Frontal cortex (tissue), 4 donors: ENCODE measurements around the gene CABLES1. TPM values are rescaled to one million over a fixed set of nuclear protein-coding genes. Genes with fewer than 3 reads are reported as not detected.
A peak's percentile ranks its signal among the peaks of the same experiment; 100 is the strongest.
"Not testable (repeated sequence)": the region's sequence is repeated elsewhere in the genome, so short reads cannot be mapped to it uniquely, and the experiment has no call there.

Experiments
- DNase-seq, 2 donors: peaks; one replicate each; pipeline ENCODE4 v3.0.0; 2012; ENCODE audit warnings: low spot score in 2 of 2
- FAIRE-seq: peaks from 2 replicates; lab custom pipeline; 2012; peaks lifted over from hg19 to GRCh38; lab: Jason Lieb, UNC
- total RNA-seq: library from RNA; depleted of rRNA; stranded (reverse); fragments of >200 nt; gene quantifications from one replicate; pipeline ENCODE4 v1.2.3, GENCODE V29; 2014
- donor health status: control.
- donor health status: control.
- donor health status: control.

The CABLES1 gene
- total RNA-seq, 1 donor from 2014 or later = 4.9 TPM

GRCh38 chr18:23107718-23108117, 27.6 kb upstream of the CABLES1 start:
- FAIRE-seq = no peak

GRCh38 chr18:23108496-23108895, 26.8 kb upstream of the CABLES1 start:
- no peak for FAIRE-seq
- no peak for DNase-seq

More at GRCh38 chr18:23107718-23108117, 27.6 kb upstream of the CABLES1 start:
- DNase-seq = no peak

- DNase-seq, FAIRE-seq: not testable (repeated sequence)
Measured at GRCh38 chr18:23109163-23109562, 26.1 kb upstream of the CABLES1 start.

- FAIRE-seq (no peak), DNase-seq (no peak)
Measured at GRCh38 chr18:23113576-23113975, 21.7 kb upstream of the CABLES1 start.

GRCh38 chr18:23114171-23114881, 21.0 kb upstream of the CABLES1 start:
- FAIRE-seq (no peak), DNase-seq (no peak)

- DNase-seq = no peak
- no peak for FAIRE-seq
Measured at GRCh38 chr18:23114911-23115310, 20.4 kb upstream of the CABLES1 start.

- no peak for DNase-seq
- no peak for FAIRE-seq
Measured at GRCh38 chr18:23115683-23116096, 19.6 kb upstream of the CABLES1 start.

- no peak for DNase-seq
- FAIRE-seq = no peak
Measured at GRCh38 chr18:23121133-23121532, 14.2 kb upstream of the CABLES1 start.

GRCh38 chr18:23122334-23123229, 12.7 kb upstream of the CABLES1 start:
- FAIRE-seq = no peak
- DNase-seq = no peak

GRCh38 chr18:23126376-23127056, 8.8 kb upstream of the CABLES1 start:
- DNase-seq (no peak), FAIRE-seq (no peak)

- no peak for FAIRE-seq
Measured at GRCh38 chr18:23127090-23127489, 8.2 kb upstream of the CABLES1 start.

GRCh38 chr18:23129355-23130002, 5.8 kb upstream of the CABLES1 start:
- DNase-seq (no peak), FAIRE-seq (no peak)

More at GRCh38 chr18:23127090-23127489, 8.2 kb upstream of the CABLES1 start:
- DNase-seq = no peak

GRCh38 chr18:23131693-23132319, 3.5 kb upstream of the CABLES1 start:
- DNase-seq (peak; percentile 56 to 69), FAIRE-seq (no peak)

GRCh38 chr18:23133860-23134779, 1.2 kb upstream of the CABLES1 start:
- peak; percentile 15 to 40 for DNase-seq
- no peak for FAIRE-seq

GRCh38 chr18:23135550-23136325, 453 bp downstream of the CABLES1 start:
- FAIRE-seq (no peak), DNase-seq (peak; percentile 47 to 62)

- FAIRE-seq (no peak), DNase-seq (peak; percentile 47 to 51)
Measured at GRCh38 chr18:23136326-23137096, 1.2 kb downstream of the CABLES1 start.

GRCh38 chr18:23137097-23137635, 1.9 kb downstream of the CABLES1 start:
- no peak for FAIRE-seq
- DNase-seq = no peak
